GM19351 (cell line): Measurements from ENCODE around the gene CCDC197.
A peak's percentile ranks its signal among the peaks of the same experiment; 100 is the strongest.

Source experiments
- ATAC-seq: cut with Tn5 transposase; IDR thresholded peaks from one replicate; pipeline ENCODE4 v1.9.1; 2021; ENCODE audit warnings: mild to moderate bottlenecking, moderate library complexity; ENCODE audit not compliant: unreplicated experiment

Gene CCDC197

GRCh38 chr14:93998871-93999403 is 1.8 kb downstream of the CCDC197 start:
- no peak for ATAC-seq

- no peak for ATAC-seq
These were observed 2.5 kb downstream of the CCDC197 start for GRCh38 chr14:93999573-93999972.

GRCh38 chr14:94000267-94000666 is 3.2 kb downstream of the CCDC197 start:
- no peak for ATAC-seq

GRCh38 chr14:94001016-94001415 is 3.9 kb downstream of the CCDC197 start:
- no peak for ATAC-seq

GRCh38 chr14:94001501-94002396 is 4.6 kb downstream of the CCDC197 start:
- peak; percentile 73 for ATAC-seq

- no peak for ATAC-seq
These were observed 6.3 kb downstream of the CCDC197 start for GRCh38 chr14:94003397-94003796.

- no peak for ATAC-seq
These were observed 6.9 kb downstream of the CCDC197 start for GRCh38 chr14:94004015-94004414.

- peak; percentile 50 for ATAC-seq
These were observed 8.4 kb downstream of the CCDC197 start for GRCh38 chr14:94005324-94006073.

- no peak for ATAC-seq
These were observed 11.1 kb downstream of the CCDC197 start for GRCh38 chr14:94008234-94008633.

- peak; percentile 63 for ATAC-seq
These were observed 12.7 kb downstream of the CCDC197 start for GRCh38 chr14:94009767-94010166.

- no peak for ATAC-seq
These were observed 13.5 kb downstream of the CCDC197 start for GRCh38 chr14:94010625-94011024.

GRCh38 chr14:94011795-94012194 is 14.7 kb downstream of the CCDC197 start:
- peak; percentile 56 for ATAC-seq

- no peak for ATAC-seq
These were observed 17.3 kb downstream of the CCDC197 start for GRCh38 chr14:94014382-94014781.

GRCh38 chr14:94015223-94015622 is 18.1 kb downstream of the CCDC197 start:
- ATAC-seq: no peak

GRCh38 chr14:94016446-94016976 is 19.4 kb downstream of the CCDC197 start:
- ATAC-seq: no peak

- ATAC-seq: no peak
These were observed 21.2 kb downstream of the CCDC197 start for GRCh38 chr14:94018308-94018707.

- ATAC-seq: no peak
These were observed 22.2 kb downstream of the CCDC197 start for GRCh38 chr14:94019329-94019728.

GRCh38 chr14:94020267-94020666 is 23.2 kb downstream of the CCDC197 start:
- ATAC-seq: no peak

- ATAC-seq: no peak
These were observed 23.9 kb downstream of the CCDC197 start for GRCh38 chr14:94021001-94021400.

GRCh38 chr14:94021416-94022157 is 24.5 kb downstream of the CCDC197 start:
- no peak for ATAC-seq
